Mesendoderm (in vitro differentiated cells): ENCODE data around the gene SRRM3.
A peak's percentile ranks its signal among the peaks of the same experiment; 100 is the strongest.

ENCODE experiments used
- DNase-seq: peaks from one replicate; pipeline ENCODE4 v3.0.0; 2013
- H2AK5ac ChIP-seq: 2 replicates; pipeline ENCODE4 v1.6.1; 2013; ENCODE audit warnings: low read length, inconsistent platforms
- H2BK120ac ChIP-seq: 2 replicates; pipeline ENCODE4 v1.6.1; 2013; ENCODE audit warnings: low read depth, mild to moderate bottlenecking, low read length, moderate library complexity, mixed read lengths
- H2BK15ac ChIP-seq: replicated peaks from 2 replicates; pipeline ENCODE4 v1.6.1; 2013; ENCODE audit warnings: low read depth, mild to moderate bottlenecking, moderate library complexity
- H2BK5ac ChIP-seq: 2 replicates; pipeline ENCODE4 v1.6.1; 2013; ENCODE audit warnings: low read length, inconsistent platforms
- H3K18ac ChIP-seq: 2 replicates; pipeline ENCODE4 v1.6.1; 2013; ENCODE audit warnings: mild to moderate bottlenecking, low read length, mixed read lengths
- H3K23ac ChIP-seq: one replicate; pipeline ENCODE4 v1.6.1; 2013; ENCODE audit warnings: low read length
- H3K27ac ChIP-seq: 2 replicates; pipeline ENCODE4 v1.5.1; 2013; ENCODE audit warnings: low read depth, mild to moderate bottlenecking, inconsistent platforms, low read length, moderate library complexity
- H3K27me3 ChIP-seq: 2 replicates; pipeline ENCODE4 v1.6.1; 2013; ENCODE audit warnings: low read length, control low read depth, mild to moderate bottlenecking, inconsistent platforms; ENCODE audit not compliant: insufficient read depth, poor library complexity
- H3K36me3 ChIP-seq: 2 replicates; pipeline ENCODE4 v1.6.1; 2013; ENCODE audit warnings: low read length, inconsistent platforms; ENCODE audit not compliant: control insufficient read depth, insufficient read depth
- H3K4ac ChIP-seq: one replicate; pipeline ENCODE4 v1.6.1; 2013; ENCODE audit warnings: low read depth, mild to moderate bottlenecking, low read length, moderate library complexity
- H3K4me1 ChIP-seq: 2 replicates; pipeline ENCODE4 v1.6.1; 2013; ENCODE audit warnings: low read depth, low read length, inconsistent platforms; ENCODE audit not compliant: control insufficient read depth
- H3K4me2 ChIP-seq: 2 replicates; pipeline ENCODE4 v1.6.1; 2013; ENCODE audit warnings: low read length
- H3K4me3 ChIP-seq: 2 replicates; pipeline ENCODE4 v1.5.1; 2013; ENCODE audit warnings: mild to moderate bottlenecking, low read length
- H3K56ac ChIP-seq: one replicate; pipeline ENCODE4 v1.6.1; 2013; ENCODE audit warnings: low read length
- H3K79me1 ChIP-seq: 2 replicates; pipeline ENCODE4 v1.6.1; 2013; ENCODE audit warnings: low read length, inconsistent platforms
- H3K79me2 ChIP-seq: 2 replicates; pipeline ENCODE4 v1.6.1; 2013; ENCODE audit warnings: mild to moderate bottlenecking, low read length; ENCODE audit not compliant: control insufficient read depth, insufficient read depth
- H3K9ac ChIP-seq: 2 replicates; pipeline ENCODE4 v1.6.1; 2013; ENCODE audit warnings: low read length, inconsistent platforms
- H4K5ac ChIP-seq: one replicate; pipeline ENCODE4 v1.6.1; 2013; ENCODE audit warnings: low read length
- H4K8ac ChIP-seq: one replicate; pipeline ENCODE4 v1.6.1; 2013; ENCODE audit warnings: low read depth, mild to moderate bottlenecking, control low read depth, low read length, moderate library complexity
- WGBS: extraction: QIAGEN DNeasy Blood & Tissue Kit; methylation state at CpG from one replicate; pipeline ENCODE4 v1.1.7; 2013; ENCODE audit warnings: low lambda C conversion rate, missing lambda C conversion rate; ENCODE audit not compliant: insufficient coverage; ENCODE audit errors: extremely low coverage; 5-methylcytosine and 5-hydroxymethylcytosine counted together

Gene SRRM3

DNA sequence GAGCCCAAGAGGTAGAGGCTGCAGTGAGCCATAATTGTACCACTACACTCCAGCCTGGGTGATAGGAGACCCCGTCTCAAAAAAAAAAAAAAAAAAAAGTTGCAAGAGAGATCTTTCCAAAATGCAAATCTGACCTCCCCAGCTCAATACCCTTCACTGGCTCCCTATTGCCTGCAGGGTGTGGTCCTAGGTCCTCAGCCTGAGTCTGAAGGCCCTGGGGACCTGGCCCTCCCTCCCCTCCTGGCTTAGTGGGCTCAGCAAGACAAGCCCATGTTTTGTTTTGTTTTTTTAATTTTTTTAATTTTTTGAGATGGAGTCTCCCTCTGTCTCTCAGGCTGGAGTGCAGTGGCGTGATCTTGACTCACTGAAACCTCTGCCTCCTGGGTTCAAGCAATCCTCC lies 20.6 kb downstream of the SRRM3 start:
- H3K18ac ChIP-seq = no peak overlapping the region
- no peak overlapping the region for H2BK120ac ChIP-seq
- H3K27me3 ChIP-seq = no peaks in the 10 kb centered on the region
- no peak overlapping the region for H3K56ac ChIP-seq
- no peaks in the 10 kb centered on the region for H3K79me2 ChIP-seq
- H3K79me1 ChIP-seq = no peaks in the 10 kb centered on the region
- no peak overlapping the region for H3K9ac ChIP-seq
- WGBS = no CpG with 5 or more reads among the region's 2 CpGs
- H3K4ac ChIP-seq = no peak overlapping the region
- no peak overlapping the region for H3K23ac ChIP-seq
- no peaks in the 10 kb centered on the region for H3K4me1 ChIP-seq
- no peak overlapping the region for H2BK15ac ChIP-seq
- H3K4me2 ChIP-seq = no peak overlapping the region
- H4K8ac ChIP-seq = no peak overlapping the region
- no peak for DNase-seq
- H2BK5ac ChIP-seq = no peak overlapping the region
- no peak overlapping the region for H2AK5ac ChIP-seq
- H3K27ac ChIP-seq = no peak overlapping the region
- no peaks in the 10 kb centered on the region for H3K36me3 ChIP-seq
- H4K5ac ChIP-seq = no peak overlapping the region
- H3K4me3 ChIP-seq = no peak overlapping the region

GRCh38 chr7:76222839-76223238 lies 21.1 kb downstream of the SRRM3 start:
- no CpG with 5 or more reads among the region's 5 CpGs for WGBS
- Histone ChIP-seq H3K27me3 (no peaks in the 10 kb centered on the region), H3K27ac (no peak overlapping the region), H3K4me2 (no peak overlapping the region), H2BK120ac (no peak overlapping the region), H2AK5ac (no peak overlapping the region), H3K79me1 (no peaks in the 10 kb centered on the region), H3K36me3 (no peaks in the 10 kb centered on the region), H3K23ac (no peak overlapping the region), H4K8ac (no peak overlapping the region), H3K4me1 (no peaks in the 10 kb centered on the region), H3K4ac (no peak overlapping the region), H3K9ac (no peak overlapping the region), H3K18ac (no peak overlapping the region), H3K4me3 (no peak overlapping the region), H2BK5ac (no peak overlapping the region), H3K79me2 (no peaks in the 10 kb centered on the region), H4K5ac (no peak overlapping the region), H3K56ac (no peak overlapping the region), H2BK15ac (no peak overlapping the region)
- no peak for DNase-seq

DNA sequence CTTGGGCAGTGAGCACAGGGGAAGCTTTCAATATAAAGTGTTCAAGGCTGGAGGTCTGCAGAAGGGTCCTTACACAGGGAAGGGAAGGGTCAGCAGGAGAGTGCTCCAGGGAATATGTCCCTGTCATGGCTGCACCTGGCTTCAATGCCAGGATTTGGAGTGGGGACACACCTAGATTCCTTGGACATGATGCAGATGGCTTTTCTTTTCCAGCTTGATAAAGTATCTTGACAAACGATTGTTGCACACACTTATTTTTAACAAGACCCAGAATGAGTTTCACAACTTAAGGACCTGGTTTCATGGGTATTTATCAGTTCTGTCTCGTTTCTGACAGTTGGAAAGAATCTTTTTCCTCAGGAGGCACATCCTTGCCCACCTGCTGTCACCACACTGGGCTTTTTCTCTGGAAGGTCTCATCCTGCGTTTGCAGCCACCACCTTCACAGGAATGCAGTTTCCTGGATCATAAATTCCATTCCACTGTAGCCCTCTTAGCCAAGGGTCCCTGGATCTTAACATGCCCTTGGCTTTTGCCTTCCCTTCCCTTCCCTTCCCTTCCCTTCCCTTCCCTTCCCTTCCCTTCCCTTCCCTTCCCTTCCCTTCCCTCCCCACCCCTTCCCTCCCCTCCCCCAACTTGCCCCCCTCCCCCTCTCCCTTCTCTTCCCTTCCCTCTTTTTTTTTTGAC lies 21.7 kb downstream of the SRRM3 start:
- H3K23ac ChIP-seq = no peak overlapping the region
- H4K5ac ChIP-seq = no peak overlapping the region
- no peaks in the 10 kb centered on the region for H3K79me1 ChIP-seq
- H3K36me3 ChIP-seq = no peaks in the 10 kb centered on the region
- H3K4me3 ChIP-seq = no peak overlapping the region
- no peaks in the 10 kb centered on the region for H3K27me3 ChIP-seq
- H2BK5ac ChIP-seq = no peak overlapping the region
- DNase-seq = peak; percentile 69
- no peak overlapping the region for H3K27ac ChIP-seq
- H3K18ac ChIP-seq = no peak overlapping the region
- no CpG with 5 or more reads among the region's 3 CpGs for WGBS
- H2BK120ac ChIP-seq = no peak overlapping the region
- no peaks in the 10 kb centered on the region for H3K4me1 ChIP-seq
- no peak overlapping the region for H3K4ac ChIP-seq
- H3K79me2 ChIP-seq = no peaks in the 10 kb centered on the region
- H2AK5ac ChIP-seq = no peak overlapping the region
- no peak overlapping the region for H3K9ac ChIP-seq
- H3K56ac ChIP-seq = no peak overlapping the region
- no peak overlapping the region for H4K8ac ChIP-seq
- no peak overlapping the region for H3K4me2 ChIP-seq
- no peak overlapping the region for H2BK15ac ChIP-seq

DNA sequence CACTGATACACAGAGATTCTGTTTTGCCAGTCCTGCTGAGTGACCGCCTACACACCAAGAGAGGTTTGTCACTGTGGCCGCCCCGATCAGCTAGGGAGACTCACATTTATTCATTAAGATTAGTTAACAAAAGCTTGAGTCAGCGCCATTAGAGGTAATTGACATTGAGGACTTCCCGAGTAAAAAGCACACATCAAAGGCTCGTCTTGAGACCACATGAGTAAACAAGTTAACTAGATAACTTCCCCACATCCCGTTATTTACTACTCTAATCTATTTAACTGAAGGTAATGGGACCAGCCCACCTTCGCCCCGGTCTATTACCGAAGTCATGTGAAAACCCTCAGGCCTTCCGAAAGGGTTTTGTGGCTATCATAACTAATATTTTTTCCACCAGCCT lies 23.0 kb downstream of the SRRM3 start:
- Histone ChIP-seq H4K5ac (no peak overlapping the region), H3K27me3 (no peaks in the 10 kb centered on the region), H3K4ac (no peak overlapping the region), H3K36me3 (no peaks in the 10 kb centered on the region), H2AK5ac (no peak overlapping the region), H3K79me2 (no peaks in the 10 kb centered on the region), H3K23ac (no peak overlapping the region), H2BK120ac (no peak overlapping the region), H3K4me2 (no peak overlapping the region), H3K4me1 (no peaks in the 10 kb centered on the region), H3K18ac (no peak overlapping the region), H3K4me3 (no peak overlapping the region), H4K8ac (no peak overlapping the region), H3K56ac (no peak overlapping the region), H2BK15ac (no peak overlapping the region), H3K79me1 (no peaks in the 10 kb centered on the region), H3K27ac (no peak overlapping the region), H3K9ac (no peak overlapping the region), H2BK5ac (no peak overlapping the region)
- no CpG with 5 or more reads among the region's 11 CpGs for WGBS
- no peak for DNase-seq

DNA sequence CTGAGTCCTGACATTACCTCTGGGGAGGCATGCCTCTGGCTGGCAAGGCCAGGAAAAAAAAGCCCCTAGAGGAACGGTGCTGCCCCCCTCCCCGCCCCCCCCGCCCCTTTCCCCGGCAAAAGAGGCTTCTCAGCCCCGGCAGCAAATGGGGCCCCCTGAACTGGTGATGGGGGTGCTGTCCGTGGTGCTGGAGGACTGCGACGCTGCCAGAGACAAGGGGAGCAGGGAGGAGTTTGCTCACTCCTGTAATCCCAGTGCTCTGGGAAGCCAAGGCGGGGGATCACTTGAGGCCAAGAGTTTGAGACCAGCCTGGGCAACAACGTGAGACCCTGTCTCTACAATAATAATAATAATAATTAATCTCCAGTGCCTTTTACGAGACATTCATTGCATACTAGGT lies 23.7 kb downstream of the SRRM3 start:
- H4K8ac ChIP-seq = no peak overlapping the region
- H3K18ac ChIP-seq = no peak overlapping the region
- H3K36me3 ChIP-seq = no peaks in the 10 kb centered on the region
- H2BK5ac ChIP-seq = no peak overlapping the region
- peak; percentile 62 for DNase-seq
- no peak overlapping the region for H2AK5ac ChIP-seq
- H3K9ac ChIP-seq = no peak overlapping the region
- no peak overlapping the region for H3K4me2 ChIP-seq
- no peaks in the 10 kb centered on the region for H3K79me2 ChIP-seq
- H3K56ac ChIP-seq = no peak overlapping the region
- H3K4me3 ChIP-seq = no peak overlapping the region
- H3K27ac ChIP-seq = no peak overlapping the region
- H3K23ac ChIP-seq = no peak overlapping the region
- no peaks in the 10 kb centered on the region for H3K79me1 ChIP-seq
- no peak overlapping the region for H2BK15ac ChIP-seq
- H3K27me3 ChIP-seq = no peaks in the 10 kb centered on the region
- H3K4me1 ChIP-seq = no peaks in the 10 kb centered on the region
- WGBS = no CpG with 5 or more reads among the region's 11 CpGs
- H2BK120ac ChIP-seq = no peak overlapping the region
- no peak overlapping the region for H3K4ac ChIP-seq
- no peak overlapping the region for H4K5ac ChIP-seq

GRCh38 chr7:76225951-76226350 lies 24.3 kb downstream of the SRRM3 start:
- Histone ChIP-seq H2AK5ac (no peak overlapping the region), H3K18ac (no peak overlapping the region), H3K23ac (no peak overlapping the region), H4K5ac (no peak overlapping the region), H2BK120ac (no peak overlapping the region), H3K9ac (no peak overlapping the region), H3K4ac (no peak overlapping the region), H4K8ac (no peak overlapping the region), H2BK5ac (no peak overlapping the region), H3K79me1 (no peaks in the 10 kb centered on the region), H3K4me1 (no peaks in the 10 kb centered on the region), H3K27ac (no peak overlapping the region), H3K27me3 (no peaks in the 10 kb centered on the region), H3K36me3 (no peaks in the 10 kb centered on the region), H2BK15ac (no peak overlapping the region), H3K79me2 (no peaks in the 10 kb centered on the region), H3K56ac (no peak overlapping the region), H3K4me3 (no peak overlapping the region), H3K4me2 (no peak overlapping the region)
- WGBS = no CpG with 5 or more reads among the region's 2 CpGs
- DNase-seq = no peak
